GM08714 (cell line): Measurements from ENCODE around the gene DOCK1.

Experiments
- H3K4me3 ChIP-seq: fragments of 200-500 bp; sonication (Bioruptor generic); 2 replicates; pipeline ENCODE4 v1.5.1; 2014; ENCODE audit warnings: mild to moderate bottlenecking, low read length, inconsistent platforms
- ZNF274 ChIP-seq: IDR thresholded peaks from 2 replicates; pipeline ENCODE4 v1.6.1; 2012; ENCODE audit warnings: mild to moderate bottlenecking, low read depth, low read length

DOCK1 gene

GRCh38 chr10:127500127-127500526 lies 594.9 kb downstream of the DOCK1 start:
- no peak overlapping the region for H3K4me3 ChIP-seq
- TF ChIP-seq ZNF274: no peak
